HG02870 (cell line): Measurements from ENCODE around the gene ATP6AP1.

Experiments
- ATAC-seq: cut with Tn5 transposase; IDR thresholded peaks from one replicate; pipeline ENCODE4 v1.9.1; 2021; ENCODE audit warnings: mild to moderate bottlenecking, moderate library complexity; ENCODE audit not compliant: unreplicated experiment

Gene ATP6AP1

DNA sequence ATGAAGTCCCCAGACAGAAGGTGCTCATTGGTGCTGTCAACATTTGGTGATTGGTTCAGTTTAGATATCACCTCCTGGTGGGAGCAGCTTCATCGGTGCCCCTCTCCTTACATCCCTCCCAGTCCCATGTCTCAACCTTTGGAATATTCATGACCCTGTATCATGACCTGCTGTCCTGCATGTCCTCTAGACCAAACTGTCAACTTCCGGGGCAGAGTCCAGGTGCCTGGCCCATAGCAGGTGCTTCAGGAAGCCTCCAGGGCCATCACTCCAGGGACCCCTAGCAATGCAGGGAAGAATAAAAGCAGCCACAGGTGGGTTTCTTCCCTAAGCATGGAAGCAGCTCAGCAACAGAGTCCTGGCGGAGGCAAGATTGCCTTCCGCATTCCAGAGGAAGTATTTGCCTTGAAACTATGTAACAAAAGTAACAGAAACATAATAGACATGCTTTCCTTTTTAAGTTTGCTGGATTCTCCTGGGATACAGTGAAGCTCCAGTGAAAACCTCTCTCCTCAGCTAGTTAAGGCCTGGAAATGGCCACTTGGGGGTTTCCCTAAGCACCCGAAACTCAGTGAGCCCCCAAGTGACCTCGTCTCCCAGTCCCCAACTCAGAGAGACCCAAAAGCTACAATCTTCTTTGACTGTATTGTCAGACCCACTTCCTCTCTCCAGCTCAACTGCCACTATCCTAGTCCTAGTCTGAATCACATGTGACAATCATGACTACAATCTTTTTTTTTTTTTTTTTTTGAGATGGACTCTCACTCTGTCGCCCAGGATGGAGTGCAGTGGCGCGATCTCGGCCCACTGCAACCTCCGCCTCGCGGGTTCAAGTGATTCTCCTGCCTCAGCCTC is 1.3 kb upstream of the ATP6AP1 start:
- ATAC-seq = no peak

DNA sequence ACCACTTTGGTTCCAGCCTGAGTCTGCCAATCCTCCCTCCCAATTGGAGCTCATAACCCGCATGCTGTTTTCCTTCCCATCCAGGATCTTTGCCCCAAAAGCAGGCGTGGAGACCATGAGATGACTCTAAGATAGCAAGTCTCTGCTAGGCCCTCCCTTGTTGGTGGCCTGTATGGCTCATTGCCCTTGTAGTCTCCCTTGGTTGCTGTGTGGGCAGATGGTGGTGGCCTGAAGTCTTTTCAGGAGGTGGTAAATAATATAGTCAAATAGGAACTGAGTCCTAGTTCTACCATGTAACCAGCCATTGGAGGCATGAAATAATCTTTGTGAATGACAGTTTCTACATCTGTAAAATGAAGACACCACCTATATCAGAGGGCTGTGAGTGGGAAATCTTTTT is 1.2 kb downstream of the ATP6AP1 start:
- no peak for ATAC-seq

DNA sequence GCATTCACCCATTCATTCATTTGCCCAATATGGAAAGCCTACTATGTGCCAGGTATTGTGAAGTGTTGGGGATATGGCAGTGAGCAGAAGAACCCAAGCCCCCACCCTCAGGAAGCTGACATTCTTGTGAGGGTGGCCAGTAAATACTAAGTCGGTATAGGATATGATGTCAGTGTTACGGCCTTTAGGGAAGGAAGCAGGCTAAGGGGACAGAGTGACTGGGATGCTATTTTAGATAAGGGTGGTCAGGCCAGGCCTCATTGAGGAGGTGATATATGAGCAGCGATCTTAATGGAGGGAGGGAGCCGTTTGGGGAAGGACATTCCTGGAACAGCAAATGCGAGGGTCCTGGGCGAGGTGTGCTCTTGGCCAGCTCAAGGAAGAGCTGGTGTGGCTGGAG is 2.0 kb downstream of the ATP6AP1 start:
- ATAC-seq = no peak

DNA sequence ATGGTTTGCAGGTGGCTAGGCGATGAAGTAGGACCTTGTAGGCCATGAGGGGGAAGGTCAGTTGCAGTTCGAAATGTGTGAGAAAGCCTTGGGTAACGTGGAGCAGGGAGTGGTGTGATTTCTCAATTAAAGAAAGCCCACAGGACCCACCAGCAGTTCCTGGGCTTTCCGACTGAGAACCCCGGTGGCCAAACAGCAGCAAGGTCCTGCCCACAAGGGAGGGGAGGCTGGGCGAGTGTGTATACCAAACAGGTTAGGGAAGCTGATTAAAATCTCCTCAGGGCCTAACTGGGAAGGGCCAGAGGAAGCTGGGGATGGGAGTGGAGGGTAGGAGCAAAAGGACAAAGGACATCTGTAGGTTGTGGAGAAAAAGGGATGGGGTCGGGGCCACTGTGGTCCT is 2.4 kb downstream of the ATP6AP1 start:
- no peak for ATAC-seq

DNA sequence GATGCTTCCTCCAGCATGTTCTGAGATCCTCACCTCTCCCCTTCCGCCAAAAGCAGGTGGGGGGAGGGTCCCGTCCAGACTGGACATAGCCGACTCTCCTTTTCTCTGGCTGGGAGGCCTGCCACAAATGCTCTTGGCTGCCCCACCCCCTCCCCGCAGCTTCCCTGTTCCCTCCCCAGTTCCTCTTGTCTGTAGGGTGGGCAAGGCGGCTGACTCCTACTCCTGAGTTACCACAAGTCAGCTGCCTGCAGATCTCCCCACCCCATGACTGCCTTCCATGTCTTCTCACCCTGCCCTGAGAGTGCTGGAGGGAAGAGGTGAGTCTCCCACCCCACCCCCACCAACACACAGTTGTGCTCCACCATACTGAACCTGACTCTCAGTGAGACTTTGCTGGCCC is 2.9 kb downstream of the ATP6AP1 start:
- ATAC-seq = no peak

DNA sequence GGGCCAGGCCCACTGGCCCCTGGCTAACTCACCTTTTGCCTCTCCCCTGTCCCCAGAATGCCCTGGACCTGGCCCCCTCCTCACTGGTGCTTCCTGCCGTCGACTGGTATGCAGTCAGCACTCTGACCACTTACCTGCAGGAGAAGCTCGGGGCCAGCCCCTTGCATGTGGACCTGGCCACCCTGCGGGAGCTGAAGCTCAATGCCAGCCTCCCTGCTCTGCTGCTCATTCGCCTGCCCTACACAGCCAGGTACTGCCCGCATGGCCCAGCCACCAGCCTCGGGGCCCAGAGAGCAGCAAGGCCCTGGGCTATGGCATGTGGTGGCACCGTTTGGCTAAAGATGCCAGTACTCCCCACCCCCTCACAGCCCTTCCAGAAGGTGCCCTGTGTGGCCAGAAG is 3.7 kb downstream of the ATP6AP1 start:
- ATAC-seq = no peak

DNA sequence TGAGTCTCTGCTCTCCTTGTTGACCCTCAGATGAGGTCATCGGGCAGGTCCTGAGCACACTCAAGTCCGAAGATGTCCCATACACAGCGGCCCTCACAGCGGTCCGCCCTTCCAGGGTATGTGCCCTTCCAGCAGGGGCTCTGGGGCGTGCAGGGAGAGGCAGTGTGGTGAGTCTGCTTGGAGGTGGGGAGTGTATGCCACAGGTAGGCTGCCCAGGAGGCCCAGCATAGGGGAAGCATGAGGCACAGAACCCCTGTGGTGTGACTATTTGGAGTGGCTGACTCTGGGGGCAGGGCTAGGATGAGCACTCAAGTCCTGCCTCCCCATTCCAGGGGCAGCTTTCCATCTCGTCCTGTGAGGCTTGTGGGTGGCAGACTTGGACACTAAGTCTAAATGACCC is 5.1 kb downstream of the ATP6AP1 start:
- no peak for ATAC-seq

DNA sequence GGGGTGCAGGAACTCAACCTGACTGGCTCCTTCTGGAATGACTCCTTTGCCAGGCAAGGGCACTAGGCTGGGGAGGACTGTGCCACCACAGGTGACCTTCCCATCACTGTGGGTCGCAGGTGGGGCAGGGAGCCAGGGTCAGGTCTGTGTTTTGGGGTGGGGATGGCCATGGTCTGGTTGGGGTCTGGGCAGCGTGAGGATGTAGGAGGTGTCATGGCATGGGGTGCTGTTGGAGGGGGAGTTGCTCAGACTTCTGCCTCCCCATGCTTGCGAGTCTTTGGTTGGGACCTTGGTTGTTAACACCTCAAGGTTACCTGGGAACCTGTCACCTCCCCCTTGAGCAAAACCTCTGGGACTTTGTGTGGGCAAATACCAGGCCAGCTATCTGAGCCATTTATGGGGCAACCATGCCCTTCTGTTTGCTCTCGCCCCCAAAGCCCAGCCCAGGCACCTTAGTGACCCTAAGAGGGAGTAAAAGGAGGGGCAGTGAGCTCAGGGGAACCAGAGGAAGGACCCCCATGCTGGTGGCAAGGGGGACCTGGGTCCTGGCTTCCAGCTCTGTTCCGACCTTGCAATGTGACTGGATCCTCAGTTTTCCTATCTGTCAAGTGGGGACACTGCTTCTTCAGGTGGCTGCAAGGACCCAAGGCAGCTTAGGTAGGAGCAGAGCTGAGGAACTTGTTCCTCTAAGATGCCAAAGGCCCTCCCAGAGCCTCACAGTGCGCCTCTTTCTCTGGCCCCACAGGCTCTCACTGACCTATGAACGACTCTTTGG is 6.1 kb downstream of the ATP6AP1 start:
- no peak for ATAC-seq

DNA sequence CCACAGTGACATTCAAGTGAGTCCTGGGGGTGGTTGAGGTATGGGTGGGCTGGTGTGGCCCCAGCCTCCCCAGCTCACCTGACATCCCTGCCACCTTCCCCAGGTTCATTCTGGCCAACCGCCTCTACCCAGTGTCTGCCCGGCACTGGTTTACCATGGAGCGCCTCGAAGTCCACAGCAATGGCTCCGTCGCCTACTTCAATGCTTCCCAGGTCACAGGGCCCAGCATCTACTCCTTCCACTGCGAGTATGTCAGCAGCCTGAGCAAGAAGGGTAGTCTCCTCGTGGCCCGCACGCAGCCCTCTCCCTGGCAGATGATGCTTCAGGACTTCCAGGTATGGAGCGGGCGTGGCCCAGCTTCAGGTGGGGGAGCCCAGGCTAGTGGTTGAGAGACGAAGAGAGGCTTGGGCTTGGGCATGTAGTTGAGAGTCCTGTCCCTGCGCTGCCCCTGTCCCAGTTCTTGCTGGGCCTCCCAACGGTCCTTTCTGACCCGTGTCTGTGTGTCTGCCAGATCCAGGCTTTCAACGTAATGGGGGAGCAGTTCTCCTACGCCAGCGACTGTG is 6.8 kb downstream of the ATP6AP1 start:
- no peak for ATAC-seq

DNA sequence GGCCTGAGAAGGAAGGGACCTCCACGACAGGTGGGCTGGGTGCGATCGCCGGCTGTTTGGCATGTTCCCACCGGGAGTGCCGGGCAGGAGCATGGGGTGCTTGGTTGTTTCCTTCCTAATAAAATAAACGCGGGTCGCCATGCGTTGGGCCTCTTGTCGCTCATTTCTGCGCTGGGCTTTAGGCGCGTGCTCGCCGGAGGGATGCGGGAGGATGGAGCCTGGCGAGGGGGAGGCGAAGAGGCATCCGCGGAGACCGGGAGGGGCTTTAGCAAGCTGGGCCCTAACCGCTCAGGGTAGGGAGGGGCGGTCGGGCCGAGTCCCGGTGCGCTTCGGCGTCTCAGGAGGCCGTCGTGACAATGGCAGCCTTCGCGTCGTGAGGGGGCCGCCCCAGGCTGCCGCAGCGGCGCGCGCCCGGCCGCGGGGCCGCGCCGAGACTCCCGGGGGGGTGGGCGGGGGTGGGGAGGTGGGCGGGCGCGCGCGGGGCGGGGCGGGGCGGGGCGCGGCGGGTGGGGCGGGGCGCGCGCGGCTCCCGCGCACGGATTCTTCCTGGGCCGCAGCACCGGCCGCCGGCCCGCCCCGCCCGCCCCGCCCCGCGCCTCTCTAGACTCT is 8.0 kb downstream of the ATP6AP1 start:
- ATAC-seq = no peak

DNA sequence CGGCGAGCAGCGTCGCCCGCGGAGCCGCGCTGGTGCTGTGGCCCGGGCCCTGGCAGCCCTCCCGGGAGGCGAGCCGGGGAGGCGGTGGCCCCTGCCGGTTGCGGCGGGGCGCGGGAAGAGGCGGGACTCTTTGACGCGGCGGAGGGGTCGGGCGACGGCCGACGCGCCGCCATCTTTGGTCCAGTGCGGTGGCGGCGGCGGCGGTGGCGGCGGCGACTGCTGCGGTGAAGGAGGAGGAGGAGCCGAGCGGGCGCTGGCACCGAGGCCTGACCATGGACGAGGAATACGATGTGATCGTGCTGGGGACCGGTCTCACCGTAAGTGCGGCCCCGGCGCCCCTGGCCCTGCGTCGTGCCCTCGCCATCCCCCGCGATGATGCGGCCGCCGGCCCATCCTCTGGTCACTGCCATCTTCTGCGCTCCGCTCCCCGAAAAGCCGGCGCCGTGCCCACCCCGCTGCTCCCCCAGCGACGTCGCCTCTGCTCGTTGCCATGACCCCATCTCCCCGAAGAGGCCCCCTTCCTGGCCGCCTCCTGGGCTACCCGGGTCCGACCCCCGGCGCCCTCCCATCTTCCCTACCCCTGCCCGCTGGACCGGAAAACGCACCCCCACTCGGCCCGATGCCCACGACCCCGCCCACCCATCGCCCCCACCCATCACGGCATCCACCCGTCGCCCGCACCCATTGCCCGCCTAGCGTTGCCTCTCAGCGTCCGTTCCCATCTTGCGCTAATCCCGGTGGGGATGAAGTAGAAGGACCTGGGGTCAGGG is 8.7 kb downstream of the ATP6AP1 start, which contains the start of gene GDI1:
Gene GDI1, plus strand, starts transcription at position 172 of the 770 bp plus-strand sequence. Its CDS starts 101 bp downstream, at position 273.
- ATAC-seq = no peak

DNA sequence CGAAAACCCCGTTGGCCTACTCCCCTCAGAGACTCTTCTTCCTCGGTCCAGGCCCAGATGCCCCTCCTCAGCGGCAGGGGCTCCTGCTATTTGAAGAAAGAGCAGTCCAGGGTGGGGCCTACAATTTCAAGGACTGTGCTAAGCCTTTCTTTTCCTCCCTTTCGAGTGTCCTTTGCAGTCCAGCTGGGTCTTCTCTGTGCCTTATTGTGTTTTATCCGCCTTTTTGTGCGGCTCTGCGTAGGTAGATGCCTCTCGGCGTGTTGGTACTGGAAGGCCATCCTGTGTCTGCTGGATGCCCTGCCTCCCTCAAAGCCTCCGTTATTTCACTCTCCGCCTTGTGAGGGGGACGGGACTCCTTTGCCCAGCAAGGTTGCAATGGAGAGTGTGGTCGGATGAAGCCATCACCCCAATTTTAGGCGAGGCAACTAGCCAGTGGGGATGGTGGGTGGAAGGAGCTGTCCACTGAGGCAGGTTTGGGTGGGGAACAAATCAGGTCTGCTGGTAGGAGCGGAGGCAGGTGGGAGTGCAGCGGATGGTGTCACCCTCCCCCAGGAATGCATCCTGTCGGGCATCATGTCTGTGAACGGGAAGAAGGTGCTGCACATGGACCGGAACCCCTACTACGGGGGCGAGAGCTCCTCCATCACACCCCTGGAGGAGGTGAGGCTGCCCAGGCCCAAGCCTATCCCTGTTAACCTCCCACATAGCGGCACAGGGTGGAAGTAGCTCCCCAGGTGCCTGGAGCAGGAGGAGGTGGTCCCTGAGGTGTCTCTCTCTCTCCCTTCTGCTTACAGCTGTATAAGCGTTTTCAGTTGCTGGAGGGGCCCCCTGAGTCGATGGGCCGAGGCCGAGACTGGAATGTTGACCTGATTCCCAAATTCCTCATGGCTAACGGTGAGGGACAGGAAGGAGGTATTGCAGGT is 9.8 kb downstream of the ATP6AP1 start:
- no peak for ATAC-seq

DNA sequence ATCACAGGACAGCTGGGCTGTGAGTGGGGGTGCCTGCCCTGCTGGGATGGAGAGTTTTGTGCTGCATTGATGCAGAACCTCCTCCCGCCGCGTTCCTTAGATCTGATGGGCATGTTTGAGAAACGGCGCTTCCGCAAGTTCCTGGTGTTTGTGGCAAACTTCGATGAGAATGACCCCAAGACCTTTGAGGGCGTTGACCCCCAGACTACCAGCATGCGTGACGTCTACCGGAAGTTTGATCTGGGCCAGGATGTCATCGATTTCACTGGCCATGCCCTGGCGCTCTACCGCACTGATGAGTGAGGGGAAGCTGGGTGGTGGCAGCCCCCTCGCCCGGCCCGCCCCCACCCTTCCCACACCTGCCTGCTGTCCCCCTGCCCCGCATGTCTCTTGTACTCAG is 11.4 kb downstream of the ATP6AP1 start:
- ATAC-seq = no peak

DNA sequence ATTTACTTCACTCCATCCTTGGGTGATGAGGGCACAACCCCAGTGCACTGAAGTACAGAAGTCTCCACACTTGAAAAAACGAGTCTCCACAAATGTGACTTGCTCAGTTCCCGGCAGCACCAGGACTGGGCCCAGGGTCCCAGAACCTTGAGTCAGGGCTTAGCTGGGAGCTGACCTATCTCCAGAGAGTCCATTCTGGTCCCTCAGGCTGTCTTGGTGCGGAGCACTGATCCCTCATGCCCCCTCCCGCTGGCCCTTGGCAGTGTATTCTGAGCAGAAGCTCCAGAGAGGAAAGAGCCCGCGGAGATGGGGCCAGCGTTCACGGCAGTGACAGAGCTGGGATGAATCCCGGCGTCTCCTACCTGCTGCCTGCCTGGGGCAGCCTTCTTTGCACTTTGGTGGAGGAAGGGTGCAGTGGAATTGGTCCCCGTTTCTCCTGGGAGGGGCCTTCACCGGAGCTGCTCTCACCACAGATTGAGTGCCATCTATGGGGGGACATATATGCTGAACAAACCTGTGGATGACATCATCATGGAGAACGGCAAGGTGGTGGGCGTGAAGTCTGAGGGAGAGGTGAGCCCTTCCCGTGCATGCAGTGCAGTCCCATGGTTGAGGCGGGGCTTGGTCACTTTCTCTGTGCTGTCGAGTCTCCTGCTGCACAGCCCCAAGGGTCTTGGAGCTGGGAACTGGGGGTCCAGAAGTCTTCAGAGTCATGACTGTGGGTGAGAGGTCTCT is 12.3 kb downstream of the ATP6AP1 start:
- no peak for ATAC-seq

DNA sequence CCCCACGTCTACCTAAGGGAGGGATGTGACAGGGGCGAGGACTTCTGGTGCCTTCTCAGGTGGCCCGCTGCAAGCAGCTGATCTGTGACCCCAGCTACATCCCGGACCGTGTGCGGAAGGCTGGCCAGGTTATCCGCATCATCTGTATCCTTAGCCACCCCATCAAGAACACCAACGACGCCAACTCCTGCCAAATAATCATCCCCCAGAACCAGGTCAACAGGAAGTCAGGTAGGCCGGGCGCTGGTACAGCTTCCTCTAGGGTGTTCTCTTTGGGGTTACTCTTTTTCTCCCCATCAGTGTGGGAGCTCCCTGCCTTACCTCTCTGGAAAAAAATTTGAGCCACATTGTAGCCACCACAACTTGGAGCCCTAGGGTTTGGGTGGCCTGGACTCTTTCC is 13.1 kb downstream of the ATP6AP1 start:
- no peak for ATAC-seq

DNA sequence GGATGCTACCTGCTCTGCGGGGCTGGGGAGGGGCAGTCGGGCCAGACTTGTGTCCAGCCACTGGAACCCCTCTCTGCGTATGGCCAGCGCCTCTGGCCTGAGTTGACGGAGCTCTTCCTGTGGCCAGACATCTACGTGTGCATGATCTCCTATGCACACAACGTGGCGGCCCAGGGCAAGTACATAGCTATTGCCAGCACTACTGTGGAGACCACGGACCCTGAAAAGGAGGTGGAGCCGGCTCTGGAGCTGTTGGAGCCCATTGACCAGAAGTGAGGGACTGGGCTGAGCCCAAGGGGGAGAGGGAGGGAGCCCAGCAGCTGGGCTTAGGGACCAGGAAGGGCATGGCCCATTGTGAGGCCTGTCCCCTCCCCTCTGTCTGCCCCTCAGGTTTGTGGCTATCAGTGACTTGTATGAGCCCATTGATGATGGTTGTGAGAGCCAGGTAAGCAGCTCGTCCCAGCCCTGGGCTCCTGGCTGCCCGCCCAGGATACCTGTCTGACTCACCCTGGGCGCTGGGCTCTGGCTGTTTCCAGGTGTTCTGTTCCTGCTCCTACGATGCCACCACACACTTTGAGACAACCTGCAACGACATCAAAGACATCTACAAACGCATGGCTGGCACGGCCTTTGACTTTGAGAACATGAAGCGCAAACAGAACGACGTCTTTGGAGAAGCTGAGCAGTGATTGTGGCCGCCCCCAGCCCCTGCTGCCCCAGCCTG is 13.7 kb downstream of the ATP6AP1 start:
- no peak for ATAC-seq

DNA sequence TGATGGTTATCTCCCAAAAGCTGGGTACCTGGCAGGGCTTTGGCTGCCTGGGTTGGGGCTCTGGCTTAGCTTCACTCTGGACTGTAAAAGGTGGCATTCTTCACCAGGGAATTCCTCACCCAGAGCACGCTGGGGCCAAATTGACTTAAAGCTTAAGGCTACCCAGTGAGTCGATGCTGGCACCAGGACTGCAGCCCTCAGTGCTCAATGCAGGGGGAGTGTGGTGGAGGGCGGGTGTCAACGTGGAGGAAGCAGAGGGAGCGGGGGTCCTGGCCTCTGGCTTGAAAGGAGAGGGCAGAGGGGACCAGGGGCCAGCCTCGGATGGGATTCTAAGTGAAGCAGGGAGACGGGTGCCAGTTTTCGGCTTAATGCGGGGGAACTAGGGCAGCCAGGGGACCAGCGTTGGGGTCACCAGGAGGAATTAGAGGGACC is 15.0 kb downstream of the ATP6AP1 start:
- ATAC-seq = no peak
